Right atrium auricular region (tissue), 2 donors: ENCODE data around the gene CTTN. TPM values are rescaled to one million over a fixed set of nuclear protein-coding genes. Genes with fewer than 3 reads are reported as not detected.

Source experiments
- DNase-seq: peaks from one replicate; pipeline ENCODE4 v3.0.0-alpha.2; 2019; ENCODE audit warnings: low spot score
- H3K27ac ChIP-seq, 2 donors: fragments of 200-600 bp; sonication (generic); 1 replicate in 1 of 2; 2 replicates in 1 of 2; pipeline ENCODE4 v1.5.1; 2016 to 2019
- H3K27me3 ChIP-seq, 2 donors: fragments of 200-600 bp; sonication (generic); one replicate each; pipeline versions ENCODE4 v1.5.1 to v1.6.0; 2017 to 2019
- H3K36me3 ChIP-seq: fragments of 200-600 bp; sonication (generic); one replicate; pipeline ENCODE4 v1.5.1; 2016
- H3K4me1 ChIP-seq, 2 donors: fragments of 200-600 bp; sonication (generic); one replicate each; pipeline versions ENCODE4 v1.5.1 to v1.6.0; 2017 to 2019
- H3K4me3 ChIP-seq, 2 donors: fragments of 200-600 bp; sonication (generic); 1 replicate in 1 of 2; 2 replicates in 1 of 2; pipeline ENCODE4 v1.5.1; 2017 to 2019; ENCODE audit warnings: mild to moderate bottlenecking in 1 of 2, moderate library complexity in 1 of 2
- H3K9me3 ChIP-seq, 2 donors: fragments of 200-600 bp; sonication (generic); one replicate each; pipeline ENCODE4 v1.5.1; 2019
- CTCF ChIP-seq, 2 donors: fragments of 200-600 bp; sonication (generic); IDR thresholded peaks; one replicate each; pipeline ENCODE4 v1.5.1; 2019; ENCODE audit warnings: antibody characterized with exemption in 2 of 2
- total RNA-seq, 2 donors: library from RNA; depleted of rRNA; stranded (reverse); fragments of >200 nt; gene quantifications; one replicate each; pipeline ENCODE4 v1.1.0, GENCODE V29; 2016

The CTTN gene
- total RNA-seq, result 10 to 100 TPM; 67.0 to 99.2 TPM

- peaks cover 0 to 29% of the 10 kb centered on the region in 2 donors for H3K4me1 ChIP-seq
- no peaks in the 10 kb centered on the region for H3K36me3 ChIP-seq
- H3K9me3 ChIP-seq, result no peaks in the 10 kb centered on the region
- peak within 1 kb of the TSS; percentile 84 to 99 for H3K4me3 ChIP-seq
- peak; percentile 81 for DNase-seq
- peak in 1 of 2 donors; percentile 24 for TF ChIP-seq CTCF (IDR thresholded peaks at IDR 0.05)
- peak within 1 kb of the TSS; percentile 84 to 91 for H3K27ac ChIP-seq
- H3K27me3 ChIP-seq, result no peaks in the 10 kb centered on the region
These were observed at the start of gene CTTN for GRCh38 chr11:70397983-70398833. Gene CTTN, plus strand, starts transcription at chr11:70398529. Its CDS starts 8,769 bp downstream, at chr11:70407298.

DNA sequence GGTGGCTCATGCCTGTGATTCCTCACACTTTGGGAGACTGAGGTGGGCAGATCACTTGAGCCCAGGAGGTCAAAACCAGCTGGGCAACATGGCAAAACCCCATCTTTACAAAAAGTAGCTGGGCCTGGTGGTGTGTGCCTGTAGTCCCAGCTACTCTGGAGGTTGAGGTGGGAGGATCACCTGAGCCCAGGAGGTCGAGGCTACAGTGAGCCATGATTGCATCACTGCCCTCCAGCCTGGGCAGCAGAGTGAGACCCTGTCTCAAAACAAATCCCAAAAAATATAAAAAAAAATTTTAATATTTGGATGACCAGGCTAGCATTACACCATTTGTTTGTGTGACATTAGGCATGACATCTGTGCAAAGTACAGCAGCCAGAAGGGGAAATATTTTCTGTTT, 49.7 kb upstream of the CTTN start:
- H3K36me3 ChIP-seq, result peaks cover 38% of the 10 kb centered on the region
- H3K27ac ChIP-seq, result no peak overlapping the region
- no peaks in the 10 kb centered on the region for H3K4me1 ChIP-seq
- DNase-seq, result no peak
- no peak overlapping the region for H3K4me3 ChIP-seq
- TF ChIP-seq CTCF (IDR thresholded peaks at IDR 0.05), result no peak
- H3K27me3 ChIP-seq, result no peaks in the 10 kb centered on the region
- no peaks in the 10 kb centered on the region for H3K9me3 ChIP-seq

- no peak overlapping the region for H3K27ac ChIP-seq
- H3K4me1 ChIP-seq, result no peaks in the 10 kb centered on the region
- TF ChIP-seq CTCF (IDR thresholded peaks at IDR 0.05), result no peak
- no peaks in the 10 kb centered on the region for H3K27me3 ChIP-seq
- DNase-seq, result no peak
- H3K9me3 ChIP-seq, result no peaks in the 10 kb centered on the region
- H3K36me3 ChIP-seq, result peaks cover 52% of the 10 kb centered on the region
- H3K4me3 ChIP-seq, result no peak overlapping the region
These were observed 46.7 kb upstream of the CTTN start for GRCh38 chr11:70351646-70352045.

GRCh38 chr11:70352100-70352499, 46.2 kb upstream of the CTTN start:
- Histone ChIP-seq H3K27ac (no peak overlapping the region), H3K27me3 (no peaks in the 10 kb centered on the region), H3K4me1 (no peaks in the 10 kb centered on the region), H3K9me3 (no peaks in the 10 kb centered on the region), H3K4me3 (no peak overlapping the region), H3K36me3 (peaks cover 54% of the 10 kb centered on the region)
- no peak for TF ChIP-seq CTCF (IDR thresholded peaks at IDR 0.05)
- DNase-seq, result no peak

GRCh38 chr11:70352601-70353000, 45.7 kb upstream of the CTTN start:
- no peaks in the 10 kb centered on the region for H3K27me3 ChIP-seq
- no peaks in the 10 kb centered on the region for H3K9me3 ChIP-seq
- no peak for TF ChIP-seq CTCF (IDR thresholded peaks at IDR 0.05)
- H3K36me3 ChIP-seq, result peaks cover 52% of the 10 kb centered on the region
- DNase-seq, result no peak
- H3K4me1 ChIP-seq, result no peaks in the 10 kb centered on the region
- no peak overlapping the region for H3K27ac ChIP-seq
- H3K4me3 ChIP-seq, result no peak overlapping the region
